ELF-1 (cell line): ENCODE measurements around the gene ZG16.

Experiments used
- DNase-seq: peaks from one replicate; pipeline ENCODE4 v3.0.0-alpha.2; 2016; ENCODE audit warnings: low read depth, low spot score

ZG16 gene

GRCh38 chr16:29809031-29809747 lies 31.1 kb downstream of the ZG16 start:
- DNase-seq: peak; percentile 32

GRCh38 chr16:29809850-29810698 lies 32.0 kb downstream of the ZG16 start:
- peak; percentile 66 for DNase-seq

GRCh38 chr16:29810699-29811169 lies 32.7 kb downstream of the ZG16 start:
- DNase-seq: no peak

GRCh38 chr16:29811170-29811895 lies 33.3 kb downstream of the ZG16 start:
- DNase-seq: peak; percentile 99

- DNase-seq: peak; percentile 74
Observed at GRCh38 chr16:29811896-29812665, 34.0 kb downstream of the ZG16 start, which contains the start of gene PRRT2. Gene PRRT2, plus strand, starts transcription at chr16:29812193. Its CDS starts 862 bp downstream, at chr16:29813055.

GRCh38 chr16:29812754-29813643 lies 34.9 kb downstream of the ZG16 start:
- no peak for DNase-seq

- DNase-seq: no peak
Observed at GRCh38 chr16:29813644-29814562, 35.8 kb downstream of the ZG16 start.

GRCh38 chr16:29814592-29814991 lies 36.5 kb downstream of the ZG16 start:
- DNase-seq: no peak

- peak; percentile 55 for DNase-seq
Observed at GRCh38 chr16:29815032-29815721, 37.1 kb downstream of the ZG16 start.

- DNase-seq: peak; percentile 99
Observed at GRCh38 chr16:29815793-29816693, 38.0 kb downstream of the ZG16 start, which contains the start of gene PAGR1. Gene PAGR1, plus strand, starts transcription at chr16:29816152. Its CDS starts 374 bp downstream, at chr16:29816526.

- peak; percentile 74 for DNase-seq
Observed at GRCh38 chr16:29816694-29817441, 38.8 kb downstream of the ZG16 start.

GRCh38 chr16:29818082-29818481 lies 40.0 kb downstream of the ZG16 start:
- DNase-seq: no peak

- no peak for DNase-seq
Observed at GRCh38 chr16:29819506-29819905, 41.5 kb downstream of the ZG16 start.

- DNase-seq: no peak
Observed at GRCh38 chr16:29820271-29820701, 42.2 kb downstream of the ZG16 start, which contains the start of gene MVP. Gene MVP, plus strand, starts transcription at chr16:29820462. Its CDS starts 10,088 bp downstream, at chr16:29830550.

- DNase-seq: no peak
Observed at GRCh38 chr16:29820730-29821642, 42.9 kb downstream of the ZG16 start.
